Neural cell (in vitro differentiated cells): ENCODE measurements around the gene CCM2L. TPM values are rescaled to one million over a fixed set of nuclear protein-coding genes. Genes with fewer than 3 reads are reported as not detected.

ENCODE experiments used
- H2AFZ ChIP-seq: fragments of 200-600, 300-800 bp; sonication (generic), shearing (Covaris generic); 2 replicates; pipeline ENCODE4 v1.6.0; 2014; ENCODE audit warnings: low read depth, mild to moderate bottlenecking, antibody characterized with exemption, low read length, moderate library complexity
- H3F3A ChIP-seq: fragments of 200-600 bp; shearing (Covaris generic); 2 replicates; pipeline ENCODE4 v1.6.1; 2016; ENCODE audit warnings: mild to moderate bottlenecking, moderate library complexity, mixed read lengths, antibody characterized with exemption, low read length; ENCODE audit not compliant: insufficient read depth, poor library complexity, severe bottlenecking
- H3K27ac ChIP-seq: fragments of 200-600, 300-800 bp; sonication (generic), shearing (Covaris generic); 2 replicates; pipeline ENCODE4 v1.5.1; 2014; ENCODE audit warnings: mild to moderate bottlenecking, low read length, moderate library complexity
- H3K27me3 ChIP-seq: fragments of 300-800, 200-600 bp; sonication (generic), shearing (Covaris generic); 2 replicates; pipeline ENCODE4 v1.6.0; 2014; ENCODE audit warnings: mild to moderate bottlenecking, low read depth, low read length, moderate library complexity; ENCODE audit not compliant: insufficient read depth
- H3K36me3 ChIP-seq: fragments of 300-800, 200-600 bp; sonication (generic), shearing (Covaris generic); 2 replicates; pipeline ENCODE4 v1.5.1; 2014; ENCODE audit warnings: mild to moderate bottlenecking, antibody characterized with exemption, low read length, moderate library complexity; ENCODE audit not compliant: insufficient read depth
- H3K4me2 ChIP-seq: fragments of 300-800, 200-600 bp; sonication (generic), shearing (Covaris generic); 2 replicates; pipeline ENCODE4 v1.6.0; 2014; ENCODE audit warnings: mild to moderate bottlenecking, low read length
- H3K4me3 ChIP-seq: fragments of 300-800, 200-600 bp; sonication (generic), shearing (Covaris generic); 2 replicates; pipeline ENCODE4 v1.5.1; 2014; ENCODE audit warnings: mild to moderate bottlenecking, low read length, moderate library complexity
- H3K79me2 ChIP-seq: fragments of 200-600 bp; shearing (Covaris generic); replicated peaks from 2 replicates; pipeline ENCODE4 v1.6.0; 2014; ENCODE audit warnings: mild to moderate bottlenecking, low read length, moderate library complexity; ENCODE audit not compliant: insufficient read depth
- H3K9ac ChIP-seq: fragments of 300-800, 200-600 bp; sonication (generic), shearing (Covaris generic); 2 replicates; pipeline ENCODE4 v1.6.1; 2016; ENCODE audit warnings: mild to moderate bottlenecking, low read length, mixed read lengths
- H3K9me2 ChIP-seq: fragments of 200-600 bp; shearing (Covaris generic); 2 replicates; pipeline ENCODE4 v1.6.1; 2016; ENCODE audit warnings: mild to moderate bottlenecking, low read length, mixed read lengths; ENCODE audit not compliant: insufficient read depth
- H3K9me3 ChIP-seq: fragments of 200-600, 300-800 bp; sonication (generic), shearing (Covaris generic); 2 replicates; pipeline ENCODE4 v1.6.1; 2016; ENCODE audit warnings: mild to moderate bottlenecking, mixed run types, low read length, moderate library complexity, mixed read lengths
- H4K20me1 ChIP-seq: fragments of 200-600 bp; shearing (Covaris generic); 2 replicates; pipeline ENCODE4 v1.6.1; 2016; ENCODE audit warnings: mild to moderate bottlenecking, mixed run types; ENCODE audit not compliant: insufficient read depth
- EZH2 ChIP-seq: fragments of 200-600, 300-800 bp; shearing (Covaris generic), sonication (generic); IDR thresholded peaks from 2 replicates; pipeline ENCODE4 v1.6.1; 2014; ENCODE audit warnings: antibody characterized with exemption, low read length, borderline replicate concordance, mild to moderate bottlenecking; ENCODE audit not compliant: insufficient read depth, poor library complexity, severe bottlenecking
- MXI1 ChIP-seq: fragments of 450-650 bp; conservative IDR thresholded peaks from 2 replicates; pipeline ENCODE4 v1.6.1; 2014; ENCODE audit warnings: antibody characterized with exemption, mild to moderate bottlenecking; ENCODE audit not compliant: poor library complexity, severe bottlenecking
- POLR2AphosphoS5 ChIP-seq: IDR thresholded peaks from 2 replicates; pipeline ENCODE4 v1.6.1; 2012
- RAD21 ChIP-seq: fragments of 450-650 bp; conservative IDR thresholded peaks from 2 replicates; pipeline ENCODE4 v1.6.1; 2014; ENCODE audit warnings: antibody characterized with exemption, mild to moderate bottlenecking, moderate library complexity
- SMC3 ChIP-seq: fragments of 450-650 bp; conservative IDR thresholded peaks from 2 replicates; pipeline ENCODE4 v1.6.1; 2014; ENCODE audit warnings: antibody characterized with exemption, mild to moderate bottlenecking, moderate library complexity; ENCODE audit not compliant: poor library complexity
- TAF1 ChIP-seq: IDR thresholded peaks from 2 replicates; pipeline ENCODE4 v1.6.1; 2012; ENCODE audit warnings: low read depth
- polyA plus RNA-seq: library from polyadenylated mRNA; depleted of rRNA; stranded (reverse); fragments of >200 nt; gene quantifications from 2 replicates; pipeline ENCODE4 v1.2.3, GENCODE V29; 2014
- TF ChIP-seq, protein P1 (sequence below): IDR thresholded peaks from 2 replicates; pipeline ENCODE4 v1.6.1; 2012; ENCODE audit warnings: borderline replicate concordance
- TF ChIP-seq, protein P2 (sequence below): fragments of 450-650 bp; IDR thresholded peaks from 2 replicates; pipeline ENCODE4 v1.5.1; 2014; ENCODE audit warnings: antibody characterized with exemption, mild to moderate bottlenecking, moderate library complexity; ENCODE audit not compliant: poor library complexity, severe bottlenecking

The CCM2L gene
- polyA plus RNA-seq, 1 donor from 2014 or later, result 3.0 TPM

DNA sequence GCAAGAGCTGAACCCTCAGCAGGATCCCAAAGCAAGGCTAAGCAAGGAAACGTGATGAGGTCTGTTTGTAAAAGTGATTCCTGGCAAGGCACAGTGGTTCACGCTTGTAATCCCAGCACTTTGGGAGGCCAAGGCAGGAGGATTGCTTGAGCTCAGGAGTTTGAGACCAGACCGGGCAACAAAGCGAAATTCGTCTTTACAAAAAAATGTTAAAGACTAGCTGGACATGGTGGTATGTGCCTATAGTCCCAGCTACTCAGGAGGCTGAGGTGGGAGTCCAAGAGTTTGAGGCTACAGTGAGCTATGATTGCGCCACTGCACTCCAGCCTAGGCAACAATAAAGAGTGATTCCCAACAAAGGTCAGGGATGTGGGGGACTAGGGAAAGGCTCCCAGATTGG, 46.3 kb upstream of the CCM2L start:
- Histone ChIP-seq H2AFZ (no peak overlapping the region), H3K9ac (no peak overlapping the region), H4K20me1 (no peaks in the 10 kb centered on the region), H3K79me2 (peaks cover 12% of the 10 kb centered on the region), H3F3A (peaks cover 8% of the 10 kb centered on the region), H3K9me3 (no peaks in the 10 kb centered on the region), H3K4me2 (no peak overlapping the region), H3K9me2 (no peaks in the 10 kb centered on the region), H3K27me3 (peaks cover 24% of the 10 kb centered on the region), H3K27ac (no peak overlapping the region), H3K36me3 (no peaks in the 10 kb centered on the region), H3K4me3 (no peak overlapping the region)
- TF ChIP-seq EZH2 (no peak), RAD21 (no peak)
- TF ChIP-seq, protein P1, sequence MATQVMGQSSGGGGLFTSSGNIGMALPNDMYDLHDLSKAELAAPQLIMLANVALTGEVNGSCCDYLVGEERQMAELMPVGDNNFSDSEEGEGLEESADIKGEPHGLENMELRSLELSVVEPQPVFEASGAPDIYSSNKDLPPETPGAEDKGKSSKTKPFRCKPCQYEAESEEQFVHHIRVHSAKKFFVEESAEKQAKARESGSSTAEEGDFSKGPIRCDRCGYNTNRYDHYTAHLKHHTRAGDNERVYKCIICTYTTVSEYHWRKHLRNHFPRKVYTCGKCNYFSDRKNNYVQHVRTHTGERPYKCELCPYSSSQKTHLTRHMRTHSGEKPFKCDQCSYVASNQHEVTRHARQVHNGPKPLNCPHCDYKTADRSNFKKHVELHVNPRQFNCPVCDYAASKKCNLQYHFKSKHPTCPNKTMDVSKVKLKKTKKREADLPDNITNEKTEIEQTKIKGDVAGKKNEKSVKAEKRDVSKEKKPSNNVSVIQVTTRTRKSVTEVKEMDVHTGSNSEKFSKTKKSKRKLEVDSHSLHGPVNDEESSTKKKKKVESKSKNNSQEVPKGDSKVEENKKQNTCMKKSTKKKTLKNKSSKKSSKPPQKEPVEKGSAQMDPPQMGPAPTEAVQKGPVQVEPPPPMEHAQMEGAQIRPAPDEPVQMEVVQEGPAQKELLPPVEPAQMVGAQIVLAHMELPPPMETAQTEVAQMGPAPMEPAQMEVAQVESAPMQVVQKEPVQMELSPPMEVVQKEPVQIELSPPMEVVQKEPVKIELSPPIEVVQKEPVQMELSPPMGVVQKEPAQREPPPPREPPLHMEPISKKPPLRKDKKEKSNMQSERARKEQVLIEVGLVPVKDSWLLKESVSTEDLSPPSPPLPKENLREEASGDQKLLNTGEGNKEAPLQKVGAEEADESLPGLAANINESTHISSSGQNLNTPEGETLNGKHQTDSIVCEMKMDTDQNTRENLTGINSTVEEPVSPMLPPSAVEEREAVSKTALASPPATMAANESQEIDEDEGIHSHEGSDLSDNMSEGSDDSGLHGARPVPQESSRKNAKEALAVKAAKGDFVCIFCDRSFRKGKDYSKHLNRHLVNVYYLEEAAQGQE, result no peak

DNA sequence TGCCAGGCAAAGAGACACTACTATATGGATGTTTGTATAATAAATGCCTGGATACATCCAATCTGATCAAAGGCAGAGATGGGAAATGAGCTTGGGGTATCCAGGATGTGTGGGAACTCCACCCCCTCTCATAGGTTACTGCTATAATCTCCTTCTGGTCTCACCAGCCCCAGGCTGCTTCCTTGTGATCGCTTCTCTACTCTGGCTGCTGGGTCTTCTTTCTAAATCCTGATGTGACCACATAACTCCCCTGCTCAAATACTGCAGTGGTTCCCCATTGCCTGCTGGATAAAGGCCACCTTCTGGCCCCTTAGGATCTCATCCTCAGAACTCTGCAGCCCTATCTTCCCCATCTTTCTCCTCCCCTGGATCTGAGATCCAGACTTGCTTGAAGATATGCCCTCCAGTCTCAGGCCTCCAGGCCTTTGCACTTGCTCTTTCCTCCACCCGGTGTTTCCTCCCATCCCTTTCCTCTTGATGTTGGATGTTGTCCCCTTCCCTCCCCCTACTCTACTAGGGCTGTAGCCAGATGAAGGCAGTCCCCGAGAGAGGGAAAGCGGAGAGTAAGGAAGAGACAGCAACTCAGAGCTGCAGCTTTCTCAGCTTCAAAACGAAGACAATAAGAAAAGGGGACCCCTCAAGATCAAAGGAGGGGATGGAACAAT, 43.1 kb upstream of the CCM2L start:
- H3K9ac ChIP-seq, result peak overlapping the region; percentile 83
- H3K36me3 ChIP-seq, result no peaks in the 10 kb centered on the region
- peaks cover 23% of the 10 kb centered on the region for H3K27me3 ChIP-seq
- peaks cover 8% of the 10 kb centered on the region for H3F3A ChIP-seq
- H3K4me3 ChIP-seq, result peak overlapping the region; percentile 77
- peaks cover 42% of the 10 kb centered on the region for H3K79me2 ChIP-seq
- H3K4me2 ChIP-seq, result peak overlapping the region; percentile 90
- H3K9me3 ChIP-seq, result no peaks in the 10 kb centered on the region
- peak overlapping the region; percentile 93 for H2AFZ ChIP-seq
- peak overlapping the region; percentile 88 for H3K27ac ChIP-seq
- H3K9me2 ChIP-seq, result no peaks in the 10 kb centered on the region
- TF ChIP-seq, protein P1, result peak; percentile 69
- TF ChIP-seq SMC3 (peak; percentile 22), POLR2AphosphoS5 (peak; percentile 14), MXI1 (no peak), TAF1 (peak; percentile 51)
- TF ChIP-seq, protein P2, sequence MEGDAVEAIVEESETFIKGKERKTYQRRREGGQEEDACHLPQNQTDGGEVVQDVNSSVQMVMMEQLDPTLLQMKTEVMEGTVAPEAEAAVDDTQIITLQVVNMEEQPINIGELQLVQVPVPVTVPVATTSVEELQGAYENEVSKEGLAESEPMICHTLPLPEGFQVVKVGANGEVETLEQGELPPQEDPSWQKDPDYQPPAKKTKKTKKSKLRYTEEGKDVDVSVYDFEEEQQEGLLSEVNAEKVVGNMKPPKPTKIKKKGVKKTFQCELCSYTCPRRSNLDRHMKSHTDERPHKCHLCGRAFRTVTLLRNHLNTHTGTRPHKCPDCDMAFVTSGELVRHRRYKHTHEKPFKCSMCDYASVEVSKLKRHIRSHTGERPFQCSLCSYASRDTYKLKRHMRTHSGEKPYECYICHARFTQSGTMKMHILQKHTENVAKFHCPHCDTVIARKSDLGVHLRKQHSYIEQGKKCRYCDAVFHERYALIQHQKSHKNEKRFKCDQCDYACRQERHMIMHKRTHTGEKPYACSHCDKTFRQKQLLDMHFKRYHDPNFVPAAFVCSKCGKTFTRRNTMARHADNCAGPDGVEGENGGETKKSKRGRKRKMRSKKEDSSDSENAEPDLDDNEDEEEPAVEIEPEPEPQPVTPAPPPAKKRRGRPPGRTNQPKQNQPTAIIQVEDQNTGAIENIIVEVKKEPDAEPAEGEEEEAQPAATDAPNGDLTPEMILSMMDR, result no peak
- H4K20me1 ChIP-seq, result no peaks in the 10 kb centered on the region
